Measurements from ENCODE around the gene KL. TPM values are rescaled to one million over a fixed set of nuclear protein-coding genes. Genes with fewer than 3 reads are reported as not detected.

KL gene
- total and polyA plus RNA-seq, 8 donors: 0.38 to 4.0 (median 1.4) TPM

GRCh38 chr13:33099860-33100259 is 83.6 kb downstream of the KL start:
- peaks cover 7 to 15% (median 9%) of the 10 kb centered on the region in 4 donors for H3K36me3 ChIP-seq
- no peaks in the 10 kb centered on the region for H3K4me1 ChIP-seq
- H3K27ac ChIP-seq: no peak overlapping the region
- no peaks in the 10 kb centered on the region for H3K27me3 ChIP-seq
- intact Hi-C loops (cut with DNase I; ENCODE audit: low total_unique reads): no loop called here
- DNase-seq: no peak
- TF ChIP-seq EP300 (IDR thresholded peaks at IDR 0.05) (no peak), POLR2A (IDR thresholded peaks at IDR 0.05) (no peak), CTCF (IDR thresholded peaks at IDR 0.05) (no peak), POLR2AphosphoS5 (IDR thresholded peaks at IDR 0.05) (no peak)
- peaks cover 0 to 12% (median 7%) of the 10 kb centered on the region in 4 donors for H3K9me3 ChIP-seq
- H3K4me3 ChIP-seq: no peak overlapping the region
- 40 to 68% (median 62%) methylated on average over 3 of the region's 3 CpGs for WGBS, 5 donors

GRCh38 chr13:33100886-33101285 is 84.7 kb downstream of the KL start:
- H3K9me3 ChIP-seq: peaks cover 0 to 12% (median 7%) of the 10 kb centered on the region in 4 donors
- H3K4me3 ChIP-seq: no peak overlapping the region
- 91 to 96% (median 93%) methylated on average over 3 of the region's 3 CpGs for WGBS, 5 donors
- H3K27ac ChIP-seq: no peak overlapping the region
- TF ChIP-seq POLR2A (IDR thresholded peaks at IDR 0.05) (no peak), CTCF (IDR thresholded peaks at IDR 0.05) (no peak), POLR2AphosphoS5 (IDR thresholded peaks at IDR 0.05) (no peak), EP300 (IDR thresholded peaks at IDR 0.05) (no peak)
- no peak for DNase-seq
- H3K4me1 ChIP-seq: peaks cover 0 to 5% (median 0%) of the 10 kb centered on the region in 4 donors
- H3K36me3 ChIP-seq: peaks cover 16 to 26% (median 19%) of the 10 kb centered on the region in 4 donors
- H3K27me3 ChIP-seq: no peaks in the 10 kb centered on the region
- intact Hi-C loops (cut with DNase I; ENCODE audit: low total_unique reads): no loop called here

GRCh38 chr13:33101835-33102234 is 85.6 kb downstream of the KL start:
- peaks cover 0 to 12% (median 7%) of the 10 kb centered on the region in 4 donors for H3K9me3 ChIP-seq
- TF ChIP-seq EP300 (IDR thresholded peaks at IDR 0.05) (no peak), POLR2A (IDR thresholded peaks at IDR 0.05) (no peak), CTCF (IDR thresholded peaks at IDR 0.05) (no peak), POLR2AphosphoS5 (IDR thresholded peaks at IDR 0.05) (no peak)
- no peak overlapping the region for H3K4me3 ChIP-seq
- WGBS, 5 donors: 77 to 83% (median 82%) methylated on average over 2 of the region's 2 CpGs
- H3K27me3 ChIP-seq: no peaks in the 10 kb centered on the region
- peaks cover 24 to 35% (median 29%) of the 10 kb centered on the region in 4 donors for H3K36me3 ChIP-seq
- H3K4me1 ChIP-seq: peaks cover 0 to 5% (median 1%) of the 10 kb centered on the region in 4 donors
- H3K27ac ChIP-seq: no peak overlapping the region
- intact Hi-C loops (cut with DNase I; ENCODE audit: low total_unique reads): no loop called here
- no peak for DNase-seq

GRCh38 chr13:33103457-33103856 is 87.2 kb downstream of the KL start:
- Histone ChIP-seq H3K4me1 (peaks cover 0 to 19% (median 10%) of the 10 kb centered on the region in 4 donors), H3K36me3 (peaks cover 24 to 51% (median 41%) of the 10 kb centered on the region in 4 donors), H3K4me3 (no peak overlapping the region), H3K27me3 (no peaks in the 10 kb centered on the region), H3K27ac (no peak overlapping the region), H3K9me3 (peaks cover 0 to 3% (median 1%) of the 10 kb centered on the region in 4 donors)
- DNase-seq: no peak
- 67 to 89% (median 88%) methylated on average over 4 of the region's 4 CpGs for WGBS, 5 donors
- intact Hi-C loops (cut with DNase I; ENCODE audit: low total_unique reads): no loop called here
- TF ChIP-seq POLR2A (IDR thresholded peaks at IDR 0.05): no peak
- TF ChIP-seq POLR2AphosphoS5 (IDR thresholded peaks at IDR 0.05): no peak

- DNase-seq: no peak
- peaks cover 30 to 71% (median 54%) of the 10 kb centered on the region in 4 donors for H3K36me3 ChIP-seq
- peaks cover 0 to 39% (median 25%) of the 10 kb centered on the region in 4 donors for H3K4me1 ChIP-seq
- intact Hi-C loops (cut with DNase I; ENCODE audit: low total_unique reads): no loop called here
- TF ChIP-seq POLR2AphosphoS5 (IDR thresholded peaks at IDR 0.05) (no peak), POLR2A (IDR thresholded peaks at IDR 0.05) (no peak), EP300 (IDR thresholded peaks at IDR 0.05) (no peak), CTCF (IDR thresholded peaks at IDR 0.05) (no peak)
- H3K27me3 ChIP-seq: no peaks in the 10 kb centered on the region
- H3K4me3 ChIP-seq: no peak overlapping the region
- H3K27ac ChIP-seq: peak overlapping the region in 4 of 5 donors; percentile 9 to 62 (median 39)
- no peaks in the 10 kb centered on the region for H3K9me3 ChIP-seq
- 66 to 84% (median 74%) methylated on average over 9 of the region's 9 CpGs for WGBS, 5 donors
Measured at GRCh38 chr13:33105387-33106005, 89.3 kb downstream of the KL start.
